Lower leg skin (tissue), 3 donors: Measurements from ENCODE around the gene EPHB2.

Source experiments
- POLR2A ChIP-seq, 2 donors: fragments of 450-650 bp; IDR thresholded peaks; one replicate each; pipeline ENCODE4 v1.6.1; 2016 to 2017; ENCODE audit warnings: antibody characterized with exemption in 2 of 2, mild to moderate bottlenecking in 1 of 2, moderate library complexity in 1 of 2
- TF ChIP-seq, protein P1 (sequence below), 3 donors: fragments of 450-650 bp; IDR thresholded peaks; one replicate each; pipeline ENCODE4 v1.5.1; 2016; ENCODE audit warnings: antibody characterized with exemption in 3 of 3, mild to moderate bottlenecking in 3 of 3, moderate library complexity in 2 of 3

GRCh38 chr1:22798083-22798482, 87.4 kb downstream of the EPHB2 start:
- TF ChIP-seq, protein P1, sequence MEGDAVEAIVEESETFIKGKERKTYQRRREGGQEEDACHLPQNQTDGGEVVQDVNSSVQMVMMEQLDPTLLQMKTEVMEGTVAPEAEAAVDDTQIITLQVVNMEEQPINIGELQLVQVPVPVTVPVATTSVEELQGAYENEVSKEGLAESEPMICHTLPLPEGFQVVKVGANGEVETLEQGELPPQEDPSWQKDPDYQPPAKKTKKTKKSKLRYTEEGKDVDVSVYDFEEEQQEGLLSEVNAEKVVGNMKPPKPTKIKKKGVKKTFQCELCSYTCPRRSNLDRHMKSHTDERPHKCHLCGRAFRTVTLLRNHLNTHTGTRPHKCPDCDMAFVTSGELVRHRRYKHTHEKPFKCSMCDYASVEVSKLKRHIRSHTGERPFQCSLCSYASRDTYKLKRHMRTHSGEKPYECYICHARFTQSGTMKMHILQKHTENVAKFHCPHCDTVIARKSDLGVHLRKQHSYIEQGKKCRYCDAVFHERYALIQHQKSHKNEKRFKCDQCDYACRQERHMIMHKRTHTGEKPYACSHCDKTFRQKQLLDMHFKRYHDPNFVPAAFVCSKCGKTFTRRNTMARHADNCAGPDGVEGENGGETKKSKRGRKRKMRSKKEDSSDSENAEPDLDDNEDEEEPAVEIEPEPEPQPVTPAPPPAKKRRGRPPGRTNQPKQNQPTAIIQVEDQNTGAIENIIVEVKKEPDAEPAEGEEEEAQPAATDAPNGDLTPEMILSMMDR (IDR thresholded peaks at IDR 0.05) = no peak
- no peak for TF ChIP-seq POLR2A (IDR thresholded peaks at IDR 0.05)
